SK-N-SH treated with all-trans-retinoic acid at 6 μM for 48 hours (cell line): ENCODE data around the gene CCSER1.

ENCODE experiments used
- ARNTL ChIP-seq: fragments of 450-650 bp; formaldehyde crosslinking; IDR thresholded peaks from 2 replicates; pipeline ENCODE4 v1.5.0; 2020; ENCODE audit warnings: low read depth, mild to moderate bottlenecking, moderate library complexity, borderline replicate concordance
- CSRNP3 ChIP-seq: fragments of 250-450 bp; sonication (Bioruptor Pico); IDR thresholded peaks from 2 replicates; pipeline ENCODE4 v1.5.1; 2021; ENCODE audit warnings: mild to moderate bottlenecking, moderate library complexity
- POU6F1 ChIP-seq: fragments of 250-450 bp; sonication (Bioruptor Pico); IDR thresholded peaks from 2 replicates; pipeline ENCODE4 v1.8.0; 2021; ENCODE audit warnings: low read depth, mild to moderate bottlenecking, moderate library complexity, borderline replicate concordance
- PPARA ChIP-seq: fragments of 250-450 bp; sonication (Bioruptor Pico); IDR thresholded peaks from 2 replicates; pipeline ENCODE4 v1.5.0; 2020; ENCODE audit warnings: mild to moderate bottlenecking, borderline replicate concordance
- SNAI2 ChIP-seq: fragments of 250-450 bp; sonication (Bioruptor Pico); IDR thresholded peaks from 2 replicates; pipeline ENCODE4 v1.5.0; 2020; ENCODE audit warnings: mild to moderate bottlenecking, moderate library complexity
- ZFP3 ChIP-seq: fragments of 250-450 bp; sonication (Bioruptor Pico); IDR thresholded peaks from 2 replicates; pipeline ENCODE4 v1.5.0; 2020; ENCODE audit warnings: mild to moderate bottlenecking, moderate library complexity
- TF ChIP-seq, protein P1 (sequence below): fragments of 250-450 bp; sonication (Bioruptor Pico); IDR thresholded peaks from 2 replicates; pipeline ENCODE4 v1.5.1; 2020; ENCODE audit warnings: low read depth, mild to moderate bottlenecking, moderate library complexity
- TF ChIP-seq, protein P2 (sequence below): fragments of 250-450 bp; sonication (Bioruptor Pico); IDR thresholded peaks from 2 replicates; pipeline ENCODE4 v1.8.0; 2020; ENCODE audit warnings: mild to moderate bottlenecking, moderate library complexity, borderline replicate concordance

GRCh38 chr4:90842960-90843359 lies 715.8 kb downstream of the CCSER1 start:
- TF ChIP-seq CSRNP3 (CRISPR knock-in tag) (no peak), ZFP3 (CRISPR knock-in tag) (no peak), PPARA (CRISPR knock-in tag) (no peak), SNAI2 (CRISPR knock-in tag) (no peak), ARNTL (CRISPR knock-in tag) (no peak), POU6F1 (no peak)
- TF ChIP-seq, protein P1, sequence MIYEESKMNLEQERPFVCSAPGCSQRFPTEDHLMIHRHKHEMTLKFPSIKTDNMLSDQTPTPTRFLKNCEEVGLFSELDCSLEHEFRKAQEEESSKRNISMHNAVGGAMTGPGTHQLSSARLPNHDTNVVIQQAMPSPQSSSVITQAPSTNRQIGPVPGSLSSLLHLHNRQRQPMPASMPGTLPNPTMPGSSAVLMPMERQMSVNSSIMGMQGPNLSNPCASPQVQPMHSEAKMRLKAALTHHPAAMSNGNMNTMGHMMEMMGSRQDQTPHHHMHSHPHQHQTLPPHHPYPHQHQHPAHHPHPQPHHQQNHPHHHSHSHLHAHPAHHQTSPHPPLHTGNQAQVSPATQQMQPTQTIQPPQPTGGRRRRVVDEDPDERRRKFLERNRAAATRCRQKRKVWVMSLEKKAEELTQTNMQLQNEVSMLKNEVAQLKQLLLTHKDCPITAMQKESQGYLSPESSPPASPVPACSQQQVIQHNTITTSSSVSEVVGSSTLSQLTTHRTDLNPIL (CRISPR knock-in tag) = no peak
- TF ChIP-seq, protein P2, sequence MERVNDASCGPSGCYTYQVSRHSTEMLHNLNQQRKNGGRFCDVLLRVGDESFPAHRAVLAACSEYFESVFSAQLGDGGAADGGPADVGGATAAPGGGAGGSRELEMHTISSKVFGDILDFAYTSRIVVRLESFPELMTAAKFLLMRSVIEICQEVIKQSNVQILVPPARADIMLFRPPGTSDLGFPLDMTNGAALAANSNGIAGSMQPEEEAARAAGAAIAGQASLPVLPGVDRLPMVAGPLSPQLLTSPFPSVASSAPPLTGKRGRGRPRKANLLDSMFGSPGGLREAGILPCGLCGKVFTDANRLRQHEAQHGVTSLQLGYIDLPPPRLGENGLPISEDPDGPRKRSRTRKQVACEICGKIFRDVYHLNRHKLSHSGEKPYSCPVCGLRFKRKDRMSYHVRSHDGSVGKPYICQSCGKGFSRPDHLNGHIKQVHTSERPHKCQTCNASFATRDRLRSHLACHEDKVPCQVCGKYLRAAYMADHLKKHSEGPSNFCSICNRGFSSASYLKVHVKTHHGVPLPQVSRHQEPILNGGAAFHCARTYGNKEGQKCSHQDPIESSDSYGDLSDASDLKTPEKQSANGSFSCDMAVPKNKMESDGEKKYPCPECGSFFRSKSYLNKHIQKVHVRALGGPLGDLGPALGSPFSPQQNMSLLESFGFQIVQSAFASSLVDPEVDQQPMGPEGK (CRISPR knock-in tag) = no peak
